22Rv1 (cell line): Measurements from ENCODE around the gene JPH3.

ENCODE experiments used
- CTCF ChIP-seq: fragments of 450-650 bp; IDR thresholded peaks from 2 replicates; pipeline ENCODE4 v1.5.1; 2017; ENCODE audit warnings: mild to moderate bottlenecking
- ZFX ChIP-seq: fragments of 450-650 bp; IDR thresholded peaks from 2 replicates; pipeline ENCODE4 v1.6.1; 2017; ENCODE audit warnings: antibody characterized with exemption, borderline replicate concordance

- TF ChIP-seq CTCF (no peak), ZFX (no peak)
Observed at GRCh38 chr16:87661561-87661960, 59.3 kb downstream of the JPH3 start.
